ENCODE results near the gene HERPUD2. TPM values are rescaled to one million over a fixed set of nuclear protein-coding genes. Genes with fewer than 3 reads are reported as not detected.
"Not testable (repeated sequence)": the region's sequence is repeated elsewhere in the genome, so short reads cannot be mapped to it uniquely, and the experiment has no call there.

HERPUD2 gene
- polyA plus RNA-seq, 5 donors: 32.2 to 45.9 (median 38.7) TPM

DNA sequence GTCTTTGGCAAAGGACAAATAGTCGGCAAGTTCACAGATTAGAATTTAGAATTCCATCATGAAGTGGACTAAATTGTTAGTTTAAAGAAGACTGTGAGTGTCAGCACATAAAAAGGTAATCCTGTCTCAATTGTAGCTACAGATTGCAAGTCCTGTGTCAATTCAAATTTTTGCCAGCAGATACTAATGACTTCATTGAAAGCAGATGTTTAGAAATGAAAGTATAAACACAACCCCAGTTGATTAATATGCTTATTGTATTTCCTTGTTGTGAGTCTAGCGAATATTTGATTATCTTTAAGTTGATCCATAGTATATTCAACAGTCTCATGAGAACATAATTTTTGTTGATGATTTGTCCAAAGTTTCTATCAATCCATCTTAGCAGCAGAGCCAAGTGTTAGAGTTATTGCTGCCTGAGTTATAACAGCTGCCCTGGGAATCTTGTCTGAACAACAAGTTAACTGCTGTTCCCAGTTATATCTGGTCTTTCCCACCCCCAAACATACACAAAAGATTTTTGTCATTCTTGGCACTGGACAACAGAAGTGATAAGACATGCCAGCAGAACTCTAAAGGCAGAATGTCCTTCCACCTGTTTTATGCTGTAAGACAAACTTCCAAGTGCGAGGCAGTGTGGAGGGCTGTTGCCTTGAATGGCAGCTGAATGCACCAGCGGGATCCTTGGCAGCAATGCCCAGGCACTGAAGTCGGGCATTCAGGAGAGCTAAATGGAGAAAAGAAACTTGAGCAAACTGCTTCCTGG is 21.3 kb upstream of the HERPUD2 start:
- DNase-seq: no peak

DNA sequence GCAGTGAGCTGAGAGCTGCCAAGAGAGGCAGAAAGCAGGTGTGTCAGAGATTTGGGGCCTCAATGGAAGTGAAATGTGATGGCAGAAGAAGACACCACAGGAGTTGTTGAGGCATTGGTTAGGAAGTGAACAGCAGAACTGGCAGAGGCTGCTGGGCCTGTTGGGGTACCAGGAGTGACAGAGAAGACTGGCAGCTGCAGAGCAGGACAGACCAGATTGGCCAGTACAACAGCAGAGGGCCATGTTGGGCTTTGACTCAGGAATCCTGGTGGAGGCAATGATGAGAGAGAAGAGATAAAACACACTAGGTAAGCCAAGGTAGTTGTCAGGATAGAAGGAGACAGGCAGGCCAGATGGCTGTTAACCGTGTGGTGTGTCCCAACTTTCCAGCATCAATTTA is 19.9 kb upstream of the HERPUD2 start:
- no peak for DNase-seq

DNA sequence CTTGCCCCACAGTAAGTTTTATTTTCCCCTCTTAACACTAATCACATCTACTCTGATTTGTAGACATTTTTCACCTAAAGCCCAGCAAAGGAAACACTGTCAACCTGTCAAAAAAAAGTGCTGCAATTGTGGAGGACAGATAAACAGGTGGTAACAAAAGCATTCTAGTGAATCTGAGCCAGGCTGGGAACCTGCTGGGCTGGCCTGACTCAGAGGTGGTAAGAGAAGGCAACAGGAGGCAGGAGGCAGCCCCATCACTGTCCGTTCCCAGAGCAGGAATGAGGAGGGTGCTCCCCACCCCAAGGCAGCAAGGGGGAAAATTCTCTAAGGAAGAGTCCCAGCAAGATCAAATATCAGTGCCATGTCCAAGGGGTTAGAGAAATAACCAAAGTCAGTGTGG is 19.5 kb upstream of the HERPUD2 start:
- no peak for DNase-seq

DNA sequence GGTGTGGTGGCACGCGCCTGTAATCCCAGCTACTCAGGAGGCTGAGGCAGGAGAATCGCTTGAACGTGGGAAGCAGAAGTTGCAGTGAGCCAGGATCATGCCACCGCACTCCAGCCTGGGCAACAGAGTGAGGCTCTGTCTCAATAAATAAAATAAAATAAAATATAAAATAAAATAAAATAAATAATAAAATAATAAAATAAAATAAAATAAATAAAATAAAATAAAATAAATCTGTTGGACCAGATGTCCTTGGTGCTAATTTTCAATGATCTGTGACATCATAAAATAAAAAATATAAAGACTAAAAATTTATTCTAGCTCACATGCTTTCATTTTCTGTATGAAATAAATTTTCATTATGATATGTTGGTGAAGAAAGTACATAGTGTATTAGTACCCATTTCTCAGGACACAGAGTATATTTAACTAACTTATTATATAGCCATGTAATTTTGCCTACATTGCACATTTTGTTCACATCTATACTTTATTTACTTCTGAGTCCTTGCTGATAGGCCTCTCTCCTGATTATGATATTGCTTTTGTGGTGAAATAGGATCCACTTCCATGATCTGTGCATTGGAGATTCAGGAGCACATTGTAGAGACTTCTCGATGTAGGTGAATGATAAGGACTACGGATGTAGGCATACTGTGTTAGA is 17.8 kb upstream of the HERPUD2 start:
- no peak for DNase-seq

DNA sequence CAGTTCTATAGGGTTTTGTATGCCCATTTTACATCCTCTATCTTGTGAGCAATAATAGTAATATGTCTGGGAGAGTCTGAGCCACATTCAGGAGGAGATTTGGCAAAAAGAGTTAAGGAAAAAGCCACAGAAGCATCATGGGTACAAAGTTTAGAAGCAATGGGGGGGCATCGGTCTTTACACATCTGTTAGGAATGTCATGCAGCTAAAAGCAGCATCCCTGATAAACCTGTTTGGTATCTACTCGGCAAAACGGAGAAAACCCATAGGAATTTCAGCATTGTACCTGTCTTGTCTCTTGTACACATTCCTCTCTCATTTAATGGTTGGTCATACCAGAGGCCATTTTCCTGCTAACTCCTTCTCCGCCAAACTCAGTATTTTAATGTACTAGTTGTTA is 12.5 kb upstream of the HERPUD2 start:
- DNase-seq: no peak

DNA sequence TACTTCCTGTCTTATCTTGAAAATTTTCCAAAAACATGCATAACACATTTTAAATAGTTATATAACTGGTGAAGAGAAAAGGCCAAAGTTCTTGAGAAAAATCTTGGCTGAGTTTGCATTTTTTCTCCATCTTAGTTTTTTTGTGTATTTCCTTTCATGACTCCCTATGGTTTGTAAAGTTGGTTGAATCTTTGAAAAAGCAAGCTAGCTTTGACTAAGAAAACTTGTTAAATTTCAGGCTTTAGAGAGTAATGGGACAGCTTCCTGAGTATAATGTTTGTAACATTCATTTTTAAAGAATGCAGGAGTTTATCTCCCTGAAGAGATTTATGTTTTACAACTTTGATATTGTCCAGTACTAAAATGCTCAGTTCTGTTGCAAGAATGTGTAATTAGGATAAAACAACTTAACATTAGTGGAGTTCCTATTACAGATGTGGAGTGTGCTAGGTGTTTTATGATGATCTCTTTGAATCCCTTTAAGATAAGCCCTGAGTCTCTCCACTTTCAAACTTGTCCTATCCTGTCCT is 11.1 kb upstream of the HERPUD2 start:
- DNase-seq: no peak

DNA sequence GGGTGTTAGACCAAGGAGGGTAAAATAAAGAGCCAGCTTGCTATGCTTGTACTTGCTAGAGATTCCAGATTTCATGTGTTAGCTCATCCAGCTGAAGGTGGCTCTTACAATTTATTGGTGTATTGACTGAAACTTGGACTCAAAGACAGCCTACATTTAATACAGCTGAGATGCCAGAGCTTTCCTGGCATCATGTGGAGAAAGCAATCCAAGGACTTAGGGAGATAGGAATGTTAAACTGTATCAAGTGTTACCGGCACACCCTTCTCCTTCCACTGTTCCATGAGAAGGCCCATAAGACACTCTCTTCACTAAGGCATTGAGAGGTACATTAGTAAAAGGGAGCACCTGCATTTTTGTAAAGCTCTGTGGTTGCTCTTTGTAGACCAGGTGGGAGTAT is 9.3 kb upstream of the HERPUD2 start:
- DNase-seq: no peak

DNA sequence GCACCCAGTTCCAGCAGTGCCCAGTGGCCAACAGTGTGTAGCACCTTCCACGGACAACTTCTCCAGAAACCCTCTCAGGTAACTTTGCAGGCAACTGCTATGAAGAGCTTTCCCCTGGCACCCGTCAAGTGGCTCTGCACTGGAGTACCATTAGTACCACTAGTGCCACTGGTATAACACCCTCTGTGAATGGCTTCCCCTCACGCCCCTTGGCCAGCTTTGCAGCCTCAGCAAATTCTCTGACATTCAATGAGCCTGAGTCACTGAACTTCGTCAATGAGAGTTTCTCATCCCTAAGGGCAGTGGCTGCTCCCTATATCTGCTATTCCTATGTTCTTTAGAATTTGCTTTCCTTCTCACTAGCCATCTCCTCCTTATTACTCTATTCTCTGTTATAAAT is 7.6 kb upstream of the HERPUD2 start:
- no peak for DNase-seq

DNA sequence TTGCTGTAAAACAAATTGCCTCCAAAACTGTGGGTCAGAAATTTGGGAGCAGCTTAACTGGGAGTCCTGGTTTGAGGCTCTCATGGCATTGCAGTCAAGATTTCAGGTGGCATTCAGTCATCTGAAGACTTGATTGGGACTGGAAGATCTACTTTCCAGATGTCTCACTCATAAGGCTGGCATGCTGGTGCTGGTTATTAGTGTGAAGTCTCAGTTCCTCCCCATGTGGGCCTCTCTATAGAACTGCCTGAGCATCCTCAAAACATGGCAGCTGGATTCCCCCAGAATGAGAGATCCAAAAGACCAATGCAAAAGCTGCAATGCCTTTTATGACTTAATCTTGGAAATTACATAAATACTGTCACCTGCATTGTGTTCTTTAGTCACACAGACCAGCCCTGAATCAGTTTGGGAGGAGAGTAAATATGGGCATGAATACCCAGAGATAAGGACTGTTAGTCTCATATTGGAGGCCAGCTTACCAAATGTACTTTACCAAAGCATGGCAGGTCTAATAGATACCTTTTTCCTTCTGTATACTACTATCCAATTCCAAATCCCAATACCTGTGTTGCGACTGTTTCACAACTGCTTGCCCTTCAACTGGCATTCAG is 6.5 kb upstream of the HERPUD2 start:
- no peak for DNase-seq

DNA sequence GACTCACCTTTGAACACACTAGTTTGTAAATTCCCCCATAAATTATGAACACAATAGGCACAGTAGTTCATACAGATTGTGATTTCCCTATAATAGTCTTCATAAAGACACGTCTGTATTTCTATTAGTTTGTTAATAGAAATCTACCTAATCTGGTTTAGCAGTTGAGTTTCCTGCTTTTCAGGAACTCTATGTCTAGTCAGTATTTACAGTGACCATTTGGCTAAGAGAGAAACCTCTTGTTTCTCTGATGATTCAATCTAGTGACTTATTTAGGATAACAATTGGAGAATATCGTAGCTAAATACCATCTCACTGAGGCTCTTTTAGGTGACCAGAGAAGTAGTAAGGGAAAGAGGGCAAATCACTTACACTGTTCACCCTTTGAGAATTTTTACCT is 5.9 kb upstream of the HERPUD2 start:
- DNase-seq: no peak

DNA sequence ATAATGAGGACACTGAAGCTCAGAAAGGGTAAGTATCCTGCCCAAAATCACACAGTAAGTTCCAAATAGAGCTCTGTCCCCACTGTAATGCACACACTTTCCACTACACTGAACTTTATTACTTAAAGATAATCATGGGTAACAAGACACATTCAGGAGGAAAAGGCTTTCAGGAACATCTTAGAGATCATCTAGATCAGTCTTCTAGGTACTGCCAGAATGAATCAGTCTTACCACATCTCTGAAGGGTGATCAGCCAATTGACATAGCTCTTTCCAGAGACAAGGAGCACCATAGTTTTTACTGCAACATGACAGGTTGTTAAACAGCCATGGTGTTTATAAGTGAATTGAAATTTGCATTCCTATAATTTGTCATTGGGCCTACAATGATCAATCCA is 5.4 kb upstream of the HERPUD2 start:
- DNase-seq: no peak

DNA sequence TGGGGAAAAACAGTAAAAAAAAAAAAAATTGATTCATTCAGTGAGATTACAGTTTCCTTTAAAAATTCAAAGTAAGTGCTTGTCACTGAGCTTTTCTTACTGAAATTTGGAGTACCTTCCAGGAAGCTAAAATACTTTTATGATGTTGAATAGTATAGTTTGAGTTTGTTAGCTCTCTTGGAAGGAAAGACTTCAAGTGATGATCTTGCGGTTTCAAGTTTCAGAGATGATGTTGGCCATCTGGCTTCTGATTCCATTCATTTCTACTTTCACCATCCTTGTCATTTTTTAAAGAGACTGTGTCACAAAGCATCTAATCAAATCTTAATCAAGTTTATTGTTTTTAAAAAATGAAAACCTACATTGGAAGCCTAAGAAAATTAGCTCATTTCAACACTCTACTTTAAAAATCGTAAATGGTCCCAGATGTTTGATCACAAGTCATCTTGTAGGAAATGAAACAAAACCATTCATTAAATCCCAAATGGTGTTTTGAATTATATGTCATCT is 4.9 kb upstream of the HERPUD2 start:
- no peak for DNase-seq

DNA sequence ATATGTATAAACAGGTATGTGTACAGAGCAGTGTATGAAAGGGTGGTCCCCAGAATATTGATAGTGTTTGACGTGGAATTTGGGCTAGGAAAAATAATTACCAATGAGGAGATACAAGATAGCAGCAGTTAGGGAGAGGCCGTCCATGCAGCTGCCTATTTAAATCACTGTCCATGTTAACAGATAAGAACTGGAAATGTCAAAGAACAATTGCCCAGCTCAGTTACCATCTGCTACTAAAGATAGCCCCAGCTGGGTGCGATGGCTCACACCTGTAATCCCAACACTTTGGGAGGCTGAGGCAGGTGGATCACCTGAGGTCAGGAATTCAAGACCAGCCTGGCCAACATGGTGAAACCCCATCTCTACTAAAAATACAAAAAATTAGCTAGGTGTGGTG is 3.4 kb upstream of the HERPUD2 start:
- DNase-seq: not testable (repeated sequence)

DNA sequence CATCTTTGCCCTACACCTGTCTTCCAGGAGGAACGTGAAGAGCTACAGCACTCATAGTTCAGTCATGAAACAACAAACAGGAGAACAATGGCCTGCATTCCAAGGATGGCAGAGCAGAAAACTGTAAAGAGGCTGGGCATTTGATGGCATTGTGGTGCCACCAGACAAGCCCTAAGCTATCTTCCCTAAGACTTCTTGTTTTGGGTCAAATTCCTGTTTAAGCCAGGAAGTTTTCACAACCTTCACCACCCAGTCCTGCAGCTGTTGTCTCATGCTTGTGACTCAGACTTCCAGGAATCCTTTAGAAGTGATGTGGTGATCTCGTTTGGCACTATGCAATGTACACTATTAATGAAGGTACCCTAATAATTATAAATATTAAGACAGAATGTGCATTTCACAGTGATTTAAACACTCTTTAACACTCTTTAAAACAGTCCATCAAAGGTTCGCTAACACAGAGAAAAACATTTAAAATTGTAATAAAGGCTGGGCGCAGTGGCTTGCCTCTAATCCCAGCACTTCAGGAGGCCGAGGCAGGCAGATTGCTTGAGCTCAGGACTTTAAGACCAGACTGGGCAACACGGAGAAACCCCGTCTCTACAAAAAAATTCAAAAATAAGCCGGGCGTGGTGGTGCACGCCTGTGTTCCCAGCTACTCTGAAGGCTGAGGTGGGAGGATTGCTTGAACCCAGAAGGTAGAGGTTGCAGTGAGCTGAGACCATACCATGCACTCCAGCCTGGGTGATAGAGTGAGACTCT is 2.7 kb upstream of the HERPUD2 start:
- no peak for DNase-seq

DNA sequence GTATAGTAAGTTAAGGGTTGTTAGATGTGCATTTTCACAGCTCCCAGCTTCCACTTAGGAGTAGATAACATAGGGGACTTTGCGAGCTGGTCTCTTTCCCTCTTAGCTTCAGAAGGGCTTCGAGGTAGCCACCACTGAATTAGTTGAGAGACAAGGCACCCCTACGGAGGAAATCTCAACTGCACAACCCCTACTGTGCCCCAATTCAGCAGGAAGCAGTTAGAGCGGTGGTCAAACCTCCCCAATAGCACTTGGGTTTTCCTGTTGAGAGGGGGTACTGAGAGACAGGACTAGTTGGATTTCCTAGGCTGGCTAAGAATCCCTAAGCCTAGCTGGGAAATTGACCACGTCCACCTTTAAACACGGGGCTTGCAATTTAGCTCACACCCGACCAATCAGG is 1.1 kb upstream of the HERPUD2 start:
- no peak for DNase-seq

DNA sequence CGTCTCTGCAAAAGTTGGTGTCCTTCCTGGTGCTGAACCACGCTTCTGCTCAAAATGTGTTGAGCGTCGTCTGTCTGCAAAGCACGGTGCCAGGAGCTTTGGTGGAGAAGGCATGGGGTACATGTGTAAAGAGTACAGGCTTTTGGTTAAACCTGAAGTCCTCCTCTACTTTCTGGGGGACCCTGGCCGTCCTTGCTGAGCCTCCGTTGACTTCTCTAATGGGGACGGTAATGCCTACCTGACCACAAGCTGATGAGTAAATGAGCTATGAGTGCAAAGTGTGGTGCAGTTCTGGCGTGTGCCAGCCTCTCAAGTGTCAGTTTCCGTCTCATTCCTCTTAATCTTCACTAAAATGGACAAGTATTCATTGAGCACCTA is 527 bp upstream of the HERPUD2 start:
- DNase-seq: no peak

DNA sequence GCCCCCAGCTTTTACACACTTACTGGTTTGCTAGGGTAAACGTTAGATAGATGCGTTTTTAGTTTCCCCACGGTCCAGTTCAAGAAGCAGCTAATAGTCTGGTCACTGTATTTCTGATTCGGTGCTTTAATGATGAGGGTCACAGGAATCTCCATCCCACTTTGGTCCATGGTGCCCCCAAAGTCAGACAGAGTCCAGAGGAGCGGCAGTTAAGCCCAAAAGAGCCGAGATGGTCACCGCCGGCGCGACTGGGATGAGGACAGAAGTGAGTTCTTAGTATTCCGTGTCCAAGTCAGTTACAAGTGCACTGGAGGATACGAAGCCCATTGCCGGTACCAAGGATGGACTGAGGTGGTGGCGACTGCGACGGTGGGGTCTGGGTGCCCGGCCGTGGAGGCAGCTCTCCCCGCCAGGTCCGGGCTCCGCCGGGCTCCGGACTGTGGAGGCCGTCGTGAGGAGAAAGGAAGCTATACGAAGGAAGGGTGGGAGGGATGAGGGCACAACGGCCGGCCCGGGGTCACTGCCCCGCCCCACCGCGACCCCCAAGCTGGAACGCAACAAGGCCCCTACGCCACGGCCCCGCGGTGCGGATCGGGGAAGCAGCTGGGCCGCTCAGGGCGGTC is 663 bp downstream of the HERPUD2 start:
- peak in 1 of 2 donors; percentile 51 for DNase-seq

DNA sequence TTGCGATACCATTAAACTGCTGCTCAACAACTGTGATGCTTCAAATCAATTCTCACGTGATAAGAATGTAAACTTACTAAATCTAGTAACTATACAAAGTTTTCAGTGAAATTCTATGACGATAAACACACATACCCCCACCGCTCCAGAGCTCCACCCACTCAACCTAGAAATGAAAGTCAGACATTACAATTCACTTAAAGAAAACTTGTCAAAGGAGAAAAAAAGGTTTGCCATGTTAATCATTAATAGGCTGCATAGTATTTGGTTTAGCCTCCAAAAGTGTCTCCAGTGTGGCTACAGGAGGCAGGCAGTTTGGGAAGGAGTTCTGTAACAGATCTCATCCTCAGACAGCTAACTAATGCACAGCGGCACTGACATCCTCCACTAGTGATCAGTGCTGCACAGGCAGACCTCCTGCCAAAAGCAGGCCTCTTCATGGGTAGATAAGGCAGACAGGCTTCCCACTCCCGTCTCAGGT is 3.1 kb downstream of the HERPUD2 start:
- DNase-seq: no peak

DNA sequence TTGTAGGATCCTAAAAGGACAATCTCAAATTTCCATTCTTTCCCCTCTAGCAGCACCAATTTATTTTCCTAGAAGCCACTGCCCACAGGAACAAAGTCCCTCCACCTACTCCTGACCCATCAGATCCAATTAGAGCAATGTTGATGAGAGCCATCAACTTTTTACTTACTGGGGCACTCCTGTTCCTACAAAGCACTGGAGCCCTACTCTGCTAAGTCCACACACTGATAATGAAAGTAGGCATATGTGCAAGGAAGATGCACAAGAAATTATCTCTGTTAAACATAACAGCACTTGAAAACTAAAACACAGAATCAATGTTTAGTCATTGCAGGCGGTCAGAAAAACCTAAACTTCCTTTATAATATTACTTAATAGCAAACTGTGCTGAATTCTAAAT is 3.6 kb downstream of the HERPUD2 start:
- DNase-seq: no peak

DNA sequence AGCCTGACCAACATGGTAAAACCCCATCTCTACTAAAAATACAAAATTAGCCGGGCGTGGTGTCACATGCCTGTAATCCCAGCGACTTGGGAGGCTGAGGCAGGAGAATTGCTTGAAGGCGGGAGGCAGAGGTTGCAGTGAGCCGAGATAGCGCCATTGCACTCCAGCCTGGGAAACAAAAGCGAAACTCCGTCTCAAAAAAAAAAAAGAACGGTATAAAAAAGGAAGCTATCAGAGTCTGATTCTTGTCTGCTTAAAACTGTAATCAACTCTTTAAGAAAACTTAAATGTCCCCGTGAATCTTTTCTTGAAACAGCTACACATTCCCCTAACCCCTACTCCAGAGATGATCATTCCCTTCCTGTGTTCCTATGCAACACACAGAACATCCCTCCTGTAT is 4.3 kb downstream of the HERPUD2 start:
- not testable (repeated sequence) for DNase-seq

DNA sequence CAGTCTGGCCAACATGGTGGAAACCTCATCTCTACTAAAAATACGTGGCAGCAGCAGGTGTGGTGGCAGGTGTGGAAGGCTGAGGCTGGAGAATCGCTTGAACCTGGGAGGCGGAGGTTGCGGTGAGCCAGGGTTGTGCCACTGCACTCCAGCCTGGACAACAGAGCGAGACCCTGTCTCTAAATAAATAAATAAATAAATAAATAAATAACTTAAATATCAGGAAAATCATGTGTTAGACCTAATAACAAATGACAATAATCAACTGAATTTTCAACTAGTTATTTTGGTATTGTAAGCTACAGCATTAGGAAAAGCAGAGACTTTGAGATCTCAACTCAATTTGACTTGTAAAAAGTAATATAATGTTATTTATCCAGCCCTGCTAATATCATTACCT is 9.2 kb downstream of the HERPUD2 start:
- no peak for DNase-seq

All from right lung (tissue), 5 donors.